Activated naive CD4-positive, alpha-beta T cell treated with anti-CD3 and anti-CD28 coated beads, Interleukin-2, amount 10 ng/mL, durations not matched to agents 7 days and 5 days (primary cell): Measurements from ENCODE around the gene ZBTB16.

ENCODE experiments used
- CTCF ChIA-PET: fragments of 350-600 bp; sonication (Branson Sonifier 250); formaldehyde crosslinking; loops from one replicate; lab custom pipeline; 2021; ENCODE audit warnings: antibody characterized with exemption; lab: Charles Lee
- DNase-seq: peaks from one replicate; pipeline ENCODE4 v3.0.0-alpha.2; 2020
- H3K27ac Mint-ChIP-seq: one replicate; pipeline ENCODE4 v1.8.0; 2021; ENCODE audit warnings: mild to moderate bottlenecking, moderate library complexity, mixed read lengths
- H3K27me3 Mint-ChIP-seq: one replicate; pipeline ENCODE4 v1.8.0; 2021; ENCODE audit warnings: mild to moderate bottlenecking, mixed read lengths
- H3K36me3 Mint-ChIP-seq: one replicate; pipeline ENCODE4 v1.8.0; 2021; ENCODE audit warnings: mixed read lengths
- H3K4me1 Mint-ChIP-seq: one replicate; pipeline ENCODE4 v1.8.0; 2021; ENCODE audit warnings: mixed read lengths
- H3K4me3 Mint-ChIP-seq: one replicate; pipeline ENCODE4 v1.8.0; 2021; ENCODE audit warnings: mild to moderate bottlenecking, moderate library complexity, mixed read lengths
- H3K9me3 Mint-ChIP-seq: one replicate; pipeline ENCODE4 v1.8.0; 2021; ENCODE audit warnings: mixed read lengths

ZBTB16 gene

DNA sequence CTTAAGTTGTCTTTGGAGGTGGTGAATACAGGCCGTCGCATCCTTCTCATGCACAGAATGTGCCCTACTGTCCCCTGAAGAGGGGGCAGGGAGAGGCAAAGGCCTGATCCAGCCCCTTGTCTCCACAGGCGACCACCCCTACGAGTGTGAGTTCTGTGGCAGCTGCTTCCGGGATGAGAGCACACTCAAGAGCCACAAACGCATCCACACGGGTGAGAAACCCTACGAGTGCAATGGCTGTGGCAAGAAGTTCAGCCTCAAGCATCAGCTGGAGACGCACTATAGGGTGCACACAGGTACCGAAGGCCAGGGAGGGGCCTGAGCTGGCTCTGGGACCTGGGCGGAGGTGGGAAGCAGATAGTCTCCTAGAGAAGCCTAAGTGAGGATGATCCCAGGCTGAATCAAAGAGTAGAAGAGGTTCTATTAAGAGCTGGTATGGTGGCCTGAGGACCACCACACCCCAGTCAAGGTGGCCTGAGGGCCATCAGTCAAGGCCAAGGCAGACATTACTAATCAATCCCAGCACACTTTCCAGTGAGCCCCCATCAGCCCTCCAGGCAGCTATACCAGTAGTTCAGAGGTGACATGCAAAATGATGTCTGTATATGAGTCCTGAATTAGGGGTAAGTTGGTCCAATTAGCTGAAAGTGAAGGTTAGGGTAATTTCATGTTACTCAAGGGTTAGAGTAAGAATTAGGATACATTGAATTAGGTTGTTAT lies 187.7 kb downstream of the ZBTB16 start:
- DNase-seq: no peak
- Mint-ChIP-seq H3K27ac (no peak overlapping the region), H3K9me3 (no peaks in the 10 kb centered on the region), H3K4me3 (no peak overlapping the region), H3K27me3 (peaks cover 16% of the 10 kb centered on the region), H3K36me3 (no peaks in the 10 kb centered on the region), H3K4me1 (no peaks in the 10 kb centered on the region)
- CTCF ChIA-PET: interaction anchor here (1.4 kb wide), 1 partner anchor 14 kb away, joined by 3 read pairs; no protein-coding TSS in a partner anchor

DNA sequence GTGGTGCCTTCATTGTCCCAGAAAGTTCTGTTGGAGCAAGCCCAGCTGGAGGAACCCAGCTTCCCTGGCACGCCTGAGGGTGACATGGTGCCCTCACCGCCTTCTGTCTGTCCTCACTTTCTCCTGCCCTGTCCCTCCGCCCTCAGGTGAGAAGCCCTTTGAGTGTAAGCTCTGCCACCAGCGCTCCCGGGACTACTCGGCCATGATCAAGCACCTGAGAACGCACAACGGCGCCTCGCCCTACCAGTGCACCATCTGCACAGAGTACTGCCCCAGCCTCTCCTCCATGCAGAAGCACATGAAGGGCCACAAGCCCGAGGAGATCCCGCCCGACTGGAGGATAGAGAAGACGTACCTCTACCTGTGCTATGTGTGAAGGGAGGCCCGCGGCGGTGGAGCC lies 190.7 kb downstream of the ZBTB16 start:
- CTCF ChIA-PET: interaction anchor here (1.2 to 3.1 kb wide), 2 partner anchors 11 to 213 kb away, joined by 3 to 20 read pairs; no protein-coding TSS in a partner anchor
- no peaks in the 10 kb centered on the region for H3K4me1 Mint-ChIP-seq
- no peak overlapping the region for H3K27ac Mint-ChIP-seq
- no peak overlapping the region for H3K4me3 Mint-ChIP-seq
- no peaks in the 10 kb centered on the region for H3K36me3 Mint-ChIP-seq
- no peak for DNase-seq
- H3K27me3 Mint-ChIP-seq: peaks cover 12% of the 10 kb centered on the region
- H3K9me3 Mint-ChIP-seq: no peaks in the 10 kb centered on the region

DNA sequence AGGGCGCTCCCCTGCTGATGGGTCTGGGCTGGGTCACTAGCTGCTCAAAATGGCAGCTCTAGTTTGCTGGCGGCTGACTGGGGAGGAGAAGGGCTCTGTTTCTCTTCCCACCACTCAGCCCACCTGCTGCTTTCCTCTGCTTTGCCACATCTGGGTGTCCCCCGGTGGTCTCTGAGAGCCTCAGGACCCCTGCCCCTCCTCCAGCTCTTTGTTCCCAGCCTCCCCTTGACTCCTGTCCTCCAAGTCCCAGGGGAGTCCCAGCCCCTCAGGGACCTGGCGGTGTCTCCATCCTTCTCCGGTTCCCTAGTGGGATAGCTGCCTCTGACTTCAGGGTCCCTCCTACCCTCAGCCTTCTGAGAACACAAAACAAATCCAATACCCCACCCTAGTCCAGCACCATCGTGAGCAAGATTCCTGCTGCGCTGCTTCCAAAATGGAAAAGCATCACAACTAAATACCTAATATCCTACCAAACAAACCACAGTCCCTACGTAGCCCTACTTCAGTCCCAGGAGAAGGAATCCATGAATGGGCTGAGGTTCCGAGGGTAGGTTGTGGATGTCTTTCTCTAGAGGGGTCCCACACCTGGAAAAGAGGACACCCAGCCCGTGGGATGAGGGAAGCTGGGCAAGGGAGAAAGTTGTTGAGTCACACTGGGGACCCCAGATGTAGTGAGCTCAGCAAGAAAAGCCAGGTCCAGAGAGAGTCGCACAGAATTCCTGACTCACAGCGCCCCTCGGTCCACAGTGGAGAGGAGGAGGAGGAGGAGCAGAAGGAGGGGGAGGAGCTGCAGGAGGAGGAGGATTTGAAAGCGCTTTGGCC lies 191.7 kb downstream of the ZBTB16 start:
- DNase-seq: no peak
- H3K27ac Mint-ChIP-seq: no peak overlapping the region
- H3K4me1 Mint-ChIP-seq: no peaks in the 10 kb centered on the region
- H3K27me3 Mint-ChIP-seq: peaks cover 15% of the 10 kb centered on the region
- H3K4me3 Mint-ChIP-seq: no peak overlapping the region
- CTCF ChIA-PET: interaction anchor here (1.0 to 3.1 kb wide), 3 partner anchors 10 to 355 kb away, joined by 3 to 20 read pairs (median 3); no protein-coding TSS in a partner anchor
- no peaks in the 10 kb centered on the region for H3K9me3 Mint-ChIP-seq
- H3K36me3 Mint-ChIP-seq: no peaks in the 10 kb centered on the region

DNA sequence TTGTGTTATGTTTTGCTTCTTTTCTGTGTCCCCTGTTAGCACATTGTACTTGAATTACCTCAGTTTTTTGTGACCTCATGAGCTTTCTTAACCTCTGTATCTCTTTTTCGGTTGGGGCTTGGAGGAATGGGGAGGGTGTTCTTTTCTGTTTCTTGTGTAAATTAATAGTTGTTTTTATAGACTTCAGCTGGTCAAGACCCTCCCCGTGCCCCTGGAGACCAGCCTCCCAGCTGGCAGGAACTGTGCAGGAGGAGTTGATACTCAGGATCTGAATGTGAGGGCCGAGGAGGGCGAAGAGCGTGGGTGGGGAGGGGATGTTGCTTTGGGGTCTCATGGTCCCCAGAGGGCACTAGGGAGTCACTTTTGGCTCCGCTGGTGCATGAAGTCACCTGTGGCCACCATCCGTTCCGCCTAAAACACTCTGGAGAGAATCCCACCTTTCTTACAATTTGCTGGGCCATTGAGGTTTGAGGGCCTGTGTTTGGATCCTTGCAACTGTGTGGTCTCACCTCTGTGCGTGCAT lies 192.4 kb downstream of the ZBTB16 start:
- CTCF ChIA-PET: interaction anchor here (1.0 to 3.1 kb wide), 2 partner anchors 10 to 356 kb away, joined by 3 to 20 read pairs; no protein-coding TSS in a partner anchor
- Mint-ChIP-seq H3K4me1 (no peaks in the 10 kb centered on the region), H3K9me3 (no peaks in the 10 kb centered on the region), H3K27ac (no peak overlapping the region), H3K4me3 (no peak overlapping the region), H3K36me3 (no peaks in the 10 kb centered on the region), H3K27me3 (peaks cover 15% of the 10 kb centered on the region)
- no peak for DNase-seq

DNA sequence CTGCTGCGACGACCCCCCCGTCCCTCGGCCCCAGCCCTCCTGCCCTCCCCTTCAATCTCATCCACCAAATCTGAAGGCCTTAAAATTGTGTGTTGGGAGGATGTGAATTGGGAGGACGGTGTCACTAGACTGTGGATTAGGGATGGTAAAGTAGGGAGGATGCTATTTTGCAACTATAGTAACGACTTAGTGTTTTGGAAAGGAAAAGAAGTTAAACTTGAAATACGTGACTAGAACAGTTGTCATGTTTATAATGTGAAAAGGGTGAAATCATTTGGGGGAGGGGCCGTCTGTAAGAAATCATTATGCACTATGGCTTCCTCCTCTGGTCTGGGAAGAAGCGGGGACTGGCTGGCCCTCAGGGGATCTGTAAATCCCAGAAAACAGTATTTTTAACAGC lies 193.3 kb downstream of the ZBTB16 start:
- Mint-ChIP-seq H3K27ac (no peak overlapping the region), H3K4me1 (no peaks in the 10 kb centered on the region), H3K4me3 (no peak overlapping the region), H3K27me3 (peaks cover 15% of the 10 kb centered on the region), H3K9me3 (no peaks in the 10 kb centered on the region), H3K36me3 (no peaks in the 10 kb centered on the region)
- no peak for DNase-seq
- CTCF ChIA-PET: interaction anchor here (3.1 kb wide), 1 partner anchor 9 kb away, joined by 20 read pairs; no protein-coding TSS in a partner anchor

DNA sequence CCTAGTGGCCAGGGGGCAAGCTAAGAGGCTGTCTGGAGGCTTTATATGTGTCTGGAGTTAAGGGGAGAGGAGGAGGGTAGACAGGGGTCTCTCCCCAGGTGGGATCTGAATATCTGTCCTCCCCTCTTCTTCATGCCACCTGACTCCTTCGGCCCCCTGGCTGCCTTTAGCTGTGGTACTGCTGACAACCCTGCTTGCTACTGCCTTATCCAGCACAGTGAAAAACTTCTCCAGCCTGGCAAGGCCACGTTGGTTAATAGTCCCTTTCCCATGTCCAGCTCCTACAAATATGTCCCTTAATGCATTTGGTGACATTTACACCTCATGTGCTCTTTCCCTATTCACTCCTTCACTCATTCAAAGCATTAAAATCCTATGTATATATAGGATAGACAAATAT lies 194.3 kb downstream of the ZBTB16 start:
- CTCF ChIA-PET: no interaction called here

DNA sequence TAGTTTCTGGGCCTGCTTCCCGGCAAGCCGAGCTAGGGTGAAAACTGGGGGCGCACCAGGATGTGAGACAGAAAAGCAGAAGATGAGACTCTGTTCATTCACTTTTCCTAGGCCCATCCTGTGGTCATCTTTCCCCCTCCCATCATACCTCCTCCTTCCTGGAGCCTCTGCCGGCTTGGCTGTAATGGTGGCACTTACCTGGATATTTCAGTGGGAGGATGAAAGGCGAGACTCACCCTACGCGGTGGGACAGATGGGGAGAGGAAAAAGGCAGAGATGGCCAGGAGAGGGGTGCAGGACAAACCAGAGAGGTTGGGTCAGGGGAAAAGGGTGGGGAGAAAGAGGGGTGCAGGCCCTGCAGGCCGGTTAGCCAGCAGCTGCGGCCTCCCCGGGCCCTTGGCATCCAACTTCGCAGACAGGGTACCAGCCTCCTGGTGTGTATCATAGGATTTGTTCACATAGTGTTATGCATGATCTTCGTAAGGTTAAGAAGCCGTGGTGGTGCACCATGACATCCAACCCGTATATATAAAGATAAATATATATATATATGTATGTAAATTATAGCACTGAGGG lies 195.1 kb downstream of the ZBTB16 start:
- H3K36me3 Mint-ChIP-seq: no peaks in the 10 kb centered on the region
- H3K4me1 Mint-ChIP-seq: peaks cover 4% of the 10 kb centered on the region
- H3K27ac Mint-ChIP-seq: no peak overlapping the region
- no peak overlapping the region for H3K4me3 Mint-ChIP-seq
- no peaks in the 10 kb centered on the region for H3K9me3 Mint-ChIP-seq
- H3K27me3 Mint-ChIP-seq: peaks cover 15% of the 10 kb centered on the region
- no peak for DNase-seq
- CTCF ChIA-PET: no interaction called here

More for the DNA sequence above, 194.3 kb downstream of the ZBTB16 start:
- no peak for DNase-seq
- Mint-ChIP-seq H3K4me1 (peaks cover 2% of the 10 kb centered on the region), H3K36me3 (no peaks in the 10 kb centered on the region), H3K9me3 (no peaks in the 10 kb centered on the region), H3K4me3 (no peak overlapping the region), H3K27ac (no peak overlapping the region), H3K27me3 (peaks cover 15% of the 10 kb centered on the region)

DNA sequence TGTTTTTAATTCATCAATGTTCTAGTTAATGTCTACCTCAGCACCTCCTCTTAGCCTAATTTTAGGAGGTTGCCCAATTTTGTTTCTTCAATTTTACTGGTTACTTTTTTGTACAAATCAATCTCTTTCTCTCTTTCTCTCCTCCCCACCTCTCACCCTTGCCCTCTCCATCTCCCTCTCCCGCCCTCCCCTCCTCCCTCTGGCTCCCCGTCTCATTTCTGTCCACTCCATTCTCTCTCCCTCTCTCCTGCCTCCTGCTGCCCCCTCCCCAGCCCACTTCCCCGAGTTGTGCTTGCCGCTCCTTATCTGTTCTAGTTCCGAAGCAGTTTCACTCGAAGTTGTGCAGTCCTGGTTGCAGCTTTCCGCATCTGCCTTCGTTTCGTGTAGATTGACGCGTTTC lies 195.8 kb downstream of the ZBTB16 start:
- Mint-ChIP-seq H3K4me3 (no peak overlapping the region), H3K9me3 (no peaks in the 10 kb centered on the region), H3K4me1 (peaks cover 6% of the 10 kb centered on the region), H3K36me3 (no peaks in the 10 kb centered on the region), H3K27me3 (peaks cover 19% of the 10 kb centered on the region), H3K27ac (no peak overlapping the region)
- CTCF ChIA-PET: no interaction called here
- no peak for DNase-seq

DNA sequence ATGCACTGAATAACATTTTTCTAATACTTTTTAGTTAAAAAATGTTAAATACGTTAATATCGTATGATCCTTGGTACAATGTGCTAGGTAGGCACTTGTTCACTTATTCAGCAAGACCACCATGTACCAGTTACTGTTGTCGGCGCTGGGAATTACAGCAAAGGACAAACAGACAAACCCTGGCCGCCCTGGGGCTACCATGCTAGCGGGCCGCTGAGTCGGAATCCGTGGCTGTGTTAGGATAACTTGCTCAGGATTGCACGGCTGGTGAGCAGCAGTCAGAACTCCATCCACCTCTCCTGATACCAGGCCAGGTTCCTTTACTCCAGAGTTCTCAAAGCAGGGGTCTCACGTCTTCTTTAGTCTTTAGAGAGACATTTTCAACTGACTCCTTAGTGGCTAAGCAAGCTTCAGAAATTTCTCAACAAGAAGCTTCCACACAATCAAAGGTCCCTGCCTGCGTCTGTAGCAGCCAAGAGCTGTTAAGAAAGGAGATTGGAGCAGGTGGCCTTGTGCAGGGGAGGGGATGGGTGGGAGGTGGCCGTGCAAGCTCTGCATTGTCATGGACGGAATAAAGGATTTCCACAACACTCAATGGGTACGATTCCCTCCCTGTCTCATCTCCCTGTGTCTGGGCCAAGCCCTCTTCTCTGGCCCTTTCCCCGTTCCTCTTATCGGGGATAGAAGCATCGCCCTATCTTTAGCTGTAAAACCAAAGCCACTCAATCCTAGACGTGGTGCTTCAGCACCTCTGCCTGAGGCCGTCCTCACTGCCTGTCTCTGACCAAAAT lies 196.9 kb downstream of the ZBTB16 start:
- Mint-ChIP-seq H3K4me3 (no peak overlapping the region), H3K9me3 (no peaks in the 10 kb centered on the region), H3K27ac (no peak overlapping the region), H3K27me3 (peaks cover 18% of the 10 kb centered on the region), H3K4me1 (peaks cover 6% of the 10 kb centered on the region), H3K36me3 (no peaks in the 10 kb centered on the region)
- CTCF ChIA-PET: interaction anchor here (0.6 to 11.5 kb wide), 4 partner anchors 57 to 261 kb away, joined by 3 to 253 read pairs (median 59); no protein-coding TSS in a partner anchor
- DNase-seq: no peak

DNA sequence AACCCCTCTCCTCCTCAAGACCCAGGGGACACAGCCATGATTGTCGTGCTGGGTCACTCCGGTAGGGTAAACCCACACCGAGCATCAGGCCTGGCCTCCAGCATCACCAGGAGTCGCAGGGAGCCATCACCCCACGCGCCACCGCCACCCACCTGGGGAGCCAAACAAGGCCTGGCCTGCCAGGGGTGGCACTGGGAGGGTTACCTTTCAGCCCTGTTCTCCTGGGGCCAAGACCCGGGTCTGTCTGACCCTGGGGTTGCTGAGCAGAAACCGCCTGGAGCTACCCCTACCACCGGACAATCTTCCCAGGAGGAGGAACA lies 197.4 kb downstream of the ZBTB16 start:
- H3K27ac Mint-ChIP-seq: no peak overlapping the region
- H3K36me3 Mint-ChIP-seq: no peaks in the 10 kb centered on the region
- H3K9me3 Mint-ChIP-seq: no peaks in the 10 kb centered on the region
- no peak overlapping the region for H3K4me3 Mint-ChIP-seq
- peaks cover 6% of the 10 kb centered on the region for H3K4me1 Mint-ChIP-seq
- DNase-seq: no peak
- CTCF ChIA-PET: interaction anchor here (0.7 to 11.5 kb wide), 4 partner anchors 79 to 262 kb away, joined by 3 to 253 read pairs (median 100); no protein-coding TSS in a partner anchor
- H3K27me3 Mint-ChIP-seq: peaks cover 19% of the 10 kb centered on the region

DNA sequence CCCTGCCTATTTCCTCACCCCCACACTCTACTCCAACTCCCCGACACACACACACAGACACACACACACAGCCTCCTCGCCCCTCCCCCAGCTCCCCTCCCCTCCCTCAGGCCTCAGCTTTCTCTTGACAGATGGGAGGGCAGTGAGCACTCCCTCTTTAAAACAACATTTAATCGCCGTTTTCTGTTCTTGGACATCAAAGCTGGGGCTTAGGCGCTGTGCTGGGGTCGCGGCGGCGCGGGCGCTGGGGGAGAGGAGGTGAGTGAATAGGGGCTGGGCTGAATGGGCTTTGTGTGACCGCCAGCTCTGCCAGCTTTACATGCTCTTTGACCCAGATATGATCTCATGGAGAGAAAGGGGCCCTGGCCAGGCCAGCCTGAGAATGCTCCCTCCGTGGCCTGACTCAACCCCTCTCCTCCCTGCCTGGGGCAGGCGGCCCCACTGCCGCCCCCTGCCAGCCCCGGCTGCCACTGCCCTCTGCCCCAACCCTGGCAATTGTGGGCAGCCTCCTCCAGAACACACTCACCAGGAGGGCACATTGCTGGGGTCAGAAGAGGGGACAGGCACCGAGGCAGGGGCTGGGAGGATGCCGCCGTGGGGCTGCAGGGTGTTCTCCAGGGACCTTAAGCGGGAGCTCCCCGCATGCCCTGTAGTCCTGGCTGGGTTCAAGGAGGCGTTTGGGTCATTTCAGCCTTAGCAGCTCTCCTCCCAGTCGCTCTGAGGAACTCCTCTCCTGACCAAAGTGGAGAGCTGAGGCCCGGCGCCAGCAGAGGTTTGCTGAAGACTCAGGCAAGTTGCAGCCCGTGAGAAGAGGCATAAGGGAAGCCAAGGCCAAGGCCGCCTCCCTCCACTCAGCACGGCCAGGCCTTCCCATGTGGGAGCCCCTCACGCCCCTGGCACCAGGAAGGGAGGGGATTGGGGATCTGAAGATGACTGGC lies 198.4 kb downstream of the ZBTB16 start:
- CTCF ChIA-PET: interaction anchor here (5.3 to 11.5 kb wide), 5 partner anchors 199 to 362 kb away, joined by 53 to 253 read pairs (median 114); partner anchors contain the start of gene ZBTB16
- DNase-seq: no peak
- Mint-ChIP-seq H3K4me1 (peaks cover 6% of the 10 kb centered on the region), H3K36me3 (no peaks in the 10 kb centered on the region), H3K4me3 (no peak overlapping the region), H3K9me3 (no peaks in the 10 kb centered on the region), H3K27me3 (peaks cover 19% of the 10 kb centered on the region), H3K27ac (no peak overlapping the region)

DNA sequence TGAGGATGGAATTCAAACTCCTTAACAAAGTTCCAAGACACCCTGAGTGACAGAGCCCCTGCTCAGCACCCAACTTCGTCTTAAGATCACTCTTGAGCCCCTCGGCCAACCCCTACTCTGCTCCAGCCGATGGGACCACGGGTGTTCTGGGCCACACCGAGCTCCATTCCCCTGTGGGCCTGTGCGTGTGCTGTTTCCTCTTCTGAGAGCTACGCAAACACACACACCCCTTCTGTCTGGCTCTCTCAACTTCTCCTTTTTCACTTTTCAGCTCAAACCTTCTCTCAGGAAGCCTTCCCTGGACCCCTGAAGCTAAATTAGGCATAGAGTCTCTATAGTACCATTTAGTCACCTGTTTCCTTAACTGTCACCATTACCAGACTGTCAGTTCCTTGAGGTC lies 199.2 kb downstream of the ZBTB16 start:
- H3K4me1 Mint-ChIP-seq: peaks cover 6% of the 10 kb centered on the region
- H3K27me3 Mint-ChIP-seq: peaks cover 19% of the 10 kb centered on the region
- no peak overlapping the region for H3K27ac Mint-ChIP-seq
- no peak overlapping the region for H3K4me3 Mint-ChIP-seq
- no peaks in the 10 kb centered on the region for H3K36me3 Mint-ChIP-seq
- CTCF ChIA-PET: interaction anchor here (4.1 to 11.5 kb wide), 6 partner anchors 200 to 363 kb away, joined by 35 to 253 read pairs (median 100); partner anchors contain the start of gene ZBTB16
- no peak for DNase-seq
- H3K9me3 Mint-ChIP-seq: no peaks in the 10 kb centered on the region
